Tibial nerve (tissue), 4 donors: ENCODE measurements around the gene SFXN5. TPM values are rescaled to one million over a fixed set of nuclear protein-coding genes. Genes with fewer than 3 reads are reported as not detected.

ENCODE experiments used
- DNase-seq, 2 donors: peaks; one replicate each; pipeline ENCODE4 v3.0.0-alpha.2; 2019; ENCODE audit warnings: low spot score in 2 of 2
- H3K27ac ChIP-seq, 4 donors: fragments of 200-600 bp; sonication (generic) in 3 of 4; one replicate each; pipeline ENCODE4 v1.5.1; 2017 to 2019; ENCODE audit warnings: mild to moderate bottlenecking in 1 of 4
- H3K27me3 ChIP-seq, 2 donors: fragments of 200-600 bp; sonication (generic) in 1 of 2; one replicate each; pipeline versions ENCODE4 v1.5.1 to v1.6.0; 2017 to 2019
- H3K36me3 ChIP-seq, 3 donors: fragments of 200-600 bp; sonication (generic); one replicate each; pipeline ENCODE4 v1.5.1; 2018 to 2019
- H3K4me1 ChIP-seq, 4 donors: fragments of 200-600 bp; sonication (generic) in 3 of 4; one replicate each; pipeline ENCODE4 v1.5.1; 2017 to 2019
- H3K4me3 ChIP-seq, 4 donors: fragments of 200-600 bp; sonication (generic) in 3 of 4; one replicate each; pipeline ENCODE4 v1.5.1; 2017 to 2019; ENCODE audit warnings: mild to moderate bottlenecking in 1 of 4, moderate library complexity in 1 of 4
- H3K9me3 ChIP-seq, 4 donors: fragments of 200-600 bp; sonication (generic) in 3 of 4; one replicate each; pipeline ENCODE4 v1.5.1; 2017 to 2019
- EP300 ChIP-seq, 2 donors: sonication (generic); formaldehyde crosslinking; IDR thresholded peaks; one replicate each; pipeline ENCODE4 v1.6.1; 2017; ENCODE audit warnings: antibody characterized with exemption in 2 of 2, mild to moderate bottlenecking in 1 of 2
- POLR2A ChIP-seq, 2 donors: fragments of 450-650 bp; IDR thresholded peaks; one replicate each; pipeline ENCODE4 v1.6.1; 2017; ENCODE audit warnings: antibody characterized with exemption in 2 of 2, mild to moderate bottlenecking in 2 of 2, moderate library complexity in 2 of 2
- WGBS, 2 donors: methylation state at CpG; one replicate each; pipeline ENCODE4 v1.1.5; 2018; 5-methylcytosine and 5-hydroxymethylcytosine counted together
- total RNA-seq, 4 donors: library from RNA; depleted of rRNA; stranded (reverse); fragments of >200 nt; gene quantifications; one replicate each; pipeline ENCODE4 v1.1.0, GENCODE V29; 2016
- TF ChIP-seq, protein P1 (sequence below), 5 experiments: fragments of 200-600 bp in 3 of 5; fragments of 450-650 bp in 2 of 5; sonication (generic) in 3 of 5; IDR thresholded peaks; one replicate each; pipeline ENCODE4 v1.5.1; 2016 to 2019; ENCODE audit warnings: antibody characterized with exemption in 5 of 5, mild to moderate bottlenecking in 3 of 5, moderate library complexity in 2 of 5

The SFXN5 gene
- total RNA-seq, 4 donors from 2014 or later, result 13.8 to 58.1 (median 21.7) TPM

DNA sequence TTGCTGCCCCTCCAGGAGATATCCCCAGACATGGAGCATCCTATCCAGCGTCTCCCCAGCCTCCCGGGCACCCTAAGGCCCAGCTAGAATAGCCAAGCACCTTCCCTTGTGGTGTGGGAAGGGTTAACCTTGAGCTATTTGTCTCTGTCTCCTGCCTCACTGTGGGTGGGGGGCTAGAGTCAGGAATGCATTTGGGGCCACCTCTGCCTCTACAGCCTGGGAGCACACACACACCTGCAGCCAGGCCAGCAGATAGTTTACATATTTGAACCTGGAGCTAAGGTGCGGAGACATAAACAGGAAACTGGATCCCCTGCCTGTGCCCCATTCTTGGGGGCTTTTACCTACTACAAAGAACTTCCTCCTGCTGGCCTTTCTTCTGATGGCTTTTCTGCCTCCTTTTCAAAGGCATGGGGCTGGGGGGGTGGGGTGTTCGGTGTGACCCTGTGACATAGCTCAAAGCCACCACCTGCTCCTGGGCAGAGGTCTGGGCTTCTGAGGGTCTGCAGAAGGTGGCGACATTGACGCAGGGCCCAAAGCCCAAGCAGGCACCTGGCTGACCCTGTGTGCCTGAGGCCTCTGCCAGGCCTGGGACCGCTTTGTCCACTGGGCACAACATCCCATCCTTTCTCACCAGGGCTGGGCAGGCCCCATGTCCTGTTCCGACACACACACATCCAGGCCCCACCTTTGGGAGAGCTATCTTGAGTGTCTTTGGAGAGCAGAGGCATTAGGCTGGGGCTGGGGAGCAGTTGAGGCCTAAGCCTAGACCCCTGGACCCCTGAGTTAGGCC, 120.0 kb downstream of the SFXN5 start:
- Histone ChIP-seq H3K4me1 (no peaks in the 10 kb centered on the region), H3K9me3 (no peaks in the 10 kb centered on the region), H3K4me3 (no peak overlapping the region), H3K27me3 (no peaks in the 10 kb centered on the region), H3K27ac (no peak overlapping the region), H3K36me3 (peaks cover 0 to 48% (median 0%) of the 10 kb centered on the region in 3 donors)
- TF ChIP-seq, protein P1, sequence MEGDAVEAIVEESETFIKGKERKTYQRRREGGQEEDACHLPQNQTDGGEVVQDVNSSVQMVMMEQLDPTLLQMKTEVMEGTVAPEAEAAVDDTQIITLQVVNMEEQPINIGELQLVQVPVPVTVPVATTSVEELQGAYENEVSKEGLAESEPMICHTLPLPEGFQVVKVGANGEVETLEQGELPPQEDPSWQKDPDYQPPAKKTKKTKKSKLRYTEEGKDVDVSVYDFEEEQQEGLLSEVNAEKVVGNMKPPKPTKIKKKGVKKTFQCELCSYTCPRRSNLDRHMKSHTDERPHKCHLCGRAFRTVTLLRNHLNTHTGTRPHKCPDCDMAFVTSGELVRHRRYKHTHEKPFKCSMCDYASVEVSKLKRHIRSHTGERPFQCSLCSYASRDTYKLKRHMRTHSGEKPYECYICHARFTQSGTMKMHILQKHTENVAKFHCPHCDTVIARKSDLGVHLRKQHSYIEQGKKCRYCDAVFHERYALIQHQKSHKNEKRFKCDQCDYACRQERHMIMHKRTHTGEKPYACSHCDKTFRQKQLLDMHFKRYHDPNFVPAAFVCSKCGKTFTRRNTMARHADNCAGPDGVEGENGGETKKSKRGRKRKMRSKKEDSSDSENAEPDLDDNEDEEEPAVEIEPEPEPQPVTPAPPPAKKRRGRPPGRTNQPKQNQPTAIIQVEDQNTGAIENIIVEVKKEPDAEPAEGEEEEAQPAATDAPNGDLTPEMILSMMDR (IDR thresholded peaks at IDR 0.05), result no peak
- TF ChIP-seq EP300 (IDR thresholded peaks at IDR 0.05) (no peak), POLR2A (IDR thresholded peaks at IDR 0.05) (no peak)
- DNase-seq, result no peak
- 78 to 88% methylated on average over 6 to 7 of the region's 8 CpGs for WGBS, 2 donors

DNA sequence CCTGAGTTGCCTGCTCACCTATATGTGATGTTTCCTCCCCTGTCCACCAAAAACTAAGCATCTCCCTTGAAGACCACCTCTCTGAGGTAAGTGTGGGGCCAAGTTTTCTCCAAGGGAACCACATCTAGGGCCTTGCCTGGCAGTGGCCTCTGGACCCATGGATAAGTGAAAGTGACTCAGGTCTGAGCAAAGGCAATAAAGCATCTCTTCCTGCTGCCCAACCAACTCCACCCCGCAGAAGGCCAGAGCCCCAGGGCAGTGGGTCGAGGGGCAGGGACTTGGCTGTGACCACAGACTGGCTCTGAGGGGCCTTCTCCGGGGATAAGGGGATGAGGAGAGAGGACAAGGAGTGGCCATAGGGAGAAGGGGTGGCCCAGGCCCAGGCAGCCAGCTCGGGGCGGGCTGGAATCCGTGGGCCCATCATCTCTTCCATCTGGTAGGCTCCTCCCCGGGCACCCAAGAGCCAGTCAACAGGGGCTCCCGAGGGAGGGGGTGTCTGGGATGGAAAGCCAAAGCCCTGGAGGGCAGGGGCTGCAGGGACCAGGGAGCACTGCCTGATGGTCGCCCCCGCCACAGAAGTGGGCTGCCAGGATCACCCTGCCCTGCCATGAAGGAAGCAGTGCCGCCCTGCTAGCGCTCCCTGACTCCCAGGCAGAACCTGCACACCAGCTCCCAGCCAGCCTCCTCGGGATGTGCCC, 120.8 kb downstream of the SFXN5 start:
- no peaks in the 10 kb centered on the region for H3K9me3 ChIP-seq
- H3K4me3 ChIP-seq, result no peak overlapping the region
- WGBS, 2 donors, result 76 to 81% methylated on average over 7 to 13 of the region's 13 CpGs
- H3K27ac ChIP-seq, result no peak overlapping the region
- TF ChIP-seq POLR2A (IDR thresholded peaks at IDR 0.05), result no peak
- TF ChIP-seq, protein P1 (IDR thresholded peaks at IDR 0.05), result no peak
- no peak for TF ChIP-seq EP300 (IDR thresholded peaks at IDR 0.05)
- DNase-seq, result no peak
- no peaks in the 10 kb centered on the region for H3K27me3 ChIP-seq
- H3K4me1 ChIP-seq, result no peaks in the 10 kb centered on the region
- peaks cover 0 to 45% (median 0%) of the 10 kb centered on the region in 3 donors for H3K36me3 ChIP-seq

DNA sequence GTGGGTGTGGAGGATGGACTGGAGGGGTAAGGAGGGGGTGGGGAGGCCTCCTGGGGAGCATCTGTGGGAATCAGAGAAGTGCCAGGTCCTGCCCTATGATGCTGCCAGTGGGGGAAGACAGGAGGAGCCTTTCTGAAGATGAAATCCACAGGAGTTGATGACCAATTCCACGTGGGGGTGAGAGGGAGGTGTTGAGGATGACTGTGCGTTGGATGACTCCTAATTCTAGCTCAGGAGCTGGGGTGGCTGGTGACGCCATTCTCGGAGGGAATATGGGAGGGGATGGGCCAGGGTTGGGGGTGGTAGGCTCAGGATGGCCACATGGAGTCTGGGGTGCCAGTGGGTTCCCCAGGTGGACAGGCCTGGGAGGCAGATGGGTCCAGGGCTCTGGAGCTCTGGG, 121.9 kb downstream of the SFXN5 start:
- Histone ChIP-seq H3K4me3 (no peak overlapping the region), H3K9me3 (no peaks in the 10 kb centered on the region), H3K27ac (no peak overlapping the region), H3K4me1 (no peaks in the 10 kb centered on the region), H3K36me3 (peaks cover 0 to 48% (median 0%) of the 10 kb centered on the region in 3 donors), H3K27me3 (no peaks in the 10 kb centered on the region)
- DNase-seq, result no peak
- TF ChIP-seq POLR2A (IDR thresholded peaks at IDR 0.05) (no peak), EP300 (IDR thresholded peaks at IDR 0.05) (no peak)
- TF ChIP-seq, protein P1 (IDR thresholded peaks at IDR 0.05), result no peak
- WGBS, 2 donors, result 86% methylated on average over 4 of the region's 4 CpGs

DNA sequence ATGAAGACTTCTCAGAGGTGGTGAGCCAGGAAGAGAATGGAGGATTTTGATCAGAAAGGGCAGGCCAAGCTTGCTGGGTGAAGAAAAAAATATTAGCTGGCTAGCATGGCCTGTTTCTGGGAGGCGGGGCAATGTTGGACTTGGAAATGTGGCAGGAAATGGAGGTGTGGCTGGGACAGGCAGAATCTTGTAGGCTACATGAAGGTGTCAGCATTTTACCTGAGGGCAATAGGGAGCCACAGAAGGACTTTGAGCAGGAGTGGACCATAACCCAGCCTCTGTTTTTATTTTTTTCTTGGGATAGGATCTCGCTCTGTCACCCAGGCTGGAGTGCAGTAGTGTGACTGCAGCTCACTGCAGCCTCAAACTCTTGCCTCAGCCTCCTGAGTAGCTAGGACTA, 122.5 kb downstream of the SFXN5 start:
- DNase-seq, result no peak
- Histone ChIP-seq H3K36me3 (peaks cover 0 to 50% (median 0%) of the 10 kb centered on the region in 3 donors), H3K27me3 (no peaks in the 10 kb centered on the region), H3K4me3 (no peak overlapping the region), H3K27ac (no peak overlapping the region), H3K4me1 (no peaks in the 10 kb centered on the region), H3K9me3 (no peaks in the 10 kb centered on the region)
- TF ChIP-seq EP300 (IDR thresholded peaks at IDR 0.05) (no peak), POLR2A (IDR thresholded peaks at IDR 0.05) (no peak)
- TF ChIP-seq, protein P1 (IDR thresholded peaks at IDR 0.05), result no peak
- 89 to 91% methylated on average over 2 of the region's 2 CpGs for WGBS, 2 donors
